TTC549 (cell line): ENCODE measurements around the gene GGPS1.
"Not testable (repeated sequence)": the region's sequence is repeated elsewhere in the genome, so short reads cannot be mapped to it uniquely, and the experiment has no call there.

Experiments
- FAIRE-seq: peaks from 2 replicates; lab custom pipeline; 2012; peaks lifted over from hg19 to GRCh38; lab: Jason Lieb, UNC

GGPS1 gene

GRCh38 chr1:235304549-235305451 is 23.6 kb upstream of the GGPS1 start:
- FAIRE-seq: no peak

GRCh38 chr1:235307158-235308124 is 20.9 kb upstream of the GGPS1 start:
- no peak for FAIRE-seq

DNA sequence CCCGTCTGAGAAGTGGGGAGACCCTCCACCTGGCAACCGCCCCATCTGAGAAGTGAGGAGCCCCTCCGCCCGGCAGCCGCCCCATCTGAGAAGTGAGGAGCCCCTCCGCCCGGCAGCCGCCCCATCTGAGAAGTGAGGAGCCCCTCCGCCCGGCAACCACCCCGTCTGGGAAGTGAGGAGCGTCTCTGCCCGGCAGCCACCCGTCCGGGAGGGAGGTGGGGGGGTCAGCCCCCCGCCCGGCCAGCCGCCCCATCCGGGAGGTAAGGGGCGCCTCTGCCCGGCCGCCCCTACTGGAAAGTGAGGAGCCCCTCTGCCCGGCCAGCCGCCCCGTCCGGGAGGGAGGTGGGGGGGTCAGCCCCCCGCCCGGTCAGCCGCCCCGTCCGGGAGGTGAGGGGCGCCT is 19.2 kb upstream of the GGPS1 start:
- not testable (repeated sequence) for FAIRE-seq

- no peak for FAIRE-seq
Measured at GRCh38 chr1:235313262-235313661, 15.1 kb upstream of the GGPS1 start.

DNA sequence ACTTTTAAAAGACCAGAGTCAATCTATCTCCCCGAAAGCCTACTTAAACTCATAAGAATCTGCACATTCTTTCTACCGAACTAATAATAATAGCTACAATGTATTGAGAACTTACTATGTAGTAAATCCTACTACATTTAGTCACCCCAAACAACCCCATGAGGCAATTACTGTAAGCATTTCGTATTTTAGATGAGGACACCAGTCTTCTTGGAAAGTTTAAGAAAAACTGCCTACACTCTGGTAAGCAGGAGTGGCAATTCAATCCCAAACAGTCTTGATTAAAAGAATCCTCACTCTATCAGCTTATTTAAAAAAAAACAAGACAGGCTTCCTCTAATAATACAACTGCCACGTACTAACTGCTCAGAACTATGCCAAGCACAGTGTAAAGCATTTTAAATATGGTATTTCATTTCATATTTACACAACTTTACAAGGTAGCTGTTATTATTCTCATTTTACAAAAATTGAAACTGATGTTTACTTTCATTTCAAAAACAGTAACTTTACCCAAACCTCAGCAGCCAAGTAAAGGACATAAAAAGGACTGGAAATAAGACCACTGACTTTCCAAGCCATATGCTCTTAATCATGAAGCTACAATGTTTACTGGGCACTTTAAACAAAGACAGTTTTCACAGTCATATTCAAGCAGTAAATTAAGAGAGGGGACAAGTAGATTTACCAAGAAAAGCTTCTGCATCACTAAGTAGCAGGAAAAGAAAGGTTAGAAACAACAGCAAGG is 14.3 kb upstream of the GGPS1 start:
- no peak for FAIRE-seq

GRCh38 chr1:235315173-235315572 is 13.2 kb upstream of the GGPS1 start:
- FAIRE-seq: no peak

- peak; percentile 28 for FAIRE-seq
Measured at GRCh38 chr1:235315735-235316134, 12.6 kb upstream of the GGPS1 start.

DNA sequence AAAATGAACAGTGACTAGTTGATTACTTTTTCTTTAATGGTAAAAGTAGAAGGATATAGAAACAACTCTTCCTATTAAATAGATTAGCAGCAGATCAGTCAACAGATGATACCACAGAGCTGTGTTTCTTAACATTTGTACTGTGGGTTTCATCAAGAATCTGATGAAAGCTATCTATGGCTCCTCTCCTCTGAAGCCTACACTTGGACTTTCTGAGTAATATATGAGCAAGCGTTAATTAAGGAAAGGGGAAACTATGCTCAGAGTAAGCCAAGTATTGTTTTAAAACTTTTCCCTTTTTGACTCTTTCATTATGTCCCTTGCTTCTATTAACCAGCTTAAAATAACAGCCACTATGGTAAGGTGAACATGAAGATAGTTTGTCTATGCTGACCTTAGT is 11.2 kb upstream of the GGPS1 start:
- FAIRE-seq: no peak

GRCh38 chr1:235319255-235319654 is 9.1 kb upstream of the GGPS1 start:
- no peak for FAIRE-seq

- no peak for FAIRE-seq
Measured at GRCh38 chr1:235320521-235321179, 7.7 kb upstream of the GGPS1 start.

DNA sequence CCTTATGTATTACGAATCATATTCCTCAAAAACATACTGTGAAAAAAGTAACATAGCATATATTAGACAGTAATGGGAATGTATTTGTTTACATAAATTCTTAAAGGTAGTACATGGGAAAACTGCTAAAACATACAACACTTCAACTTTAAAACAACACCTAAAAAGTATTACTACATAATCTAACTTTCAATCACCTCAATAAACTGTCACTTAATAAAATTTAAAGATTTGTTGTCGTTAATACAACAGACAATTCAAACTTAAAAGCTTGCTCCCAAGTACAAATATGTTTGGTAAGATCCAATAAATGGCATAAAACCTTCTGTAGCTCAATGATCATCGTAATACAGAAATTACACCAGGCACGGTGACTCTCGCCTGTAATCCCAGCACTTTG is 4.1 kb upstream of the GGPS1 start:
- FAIRE-seq: peak; percentile 52

GRCh38 chr1:235325139-235325538 is 3.2 kb upstream of the GGPS1 start:
- peak; percentile 89 for FAIRE-seq

DNA sequence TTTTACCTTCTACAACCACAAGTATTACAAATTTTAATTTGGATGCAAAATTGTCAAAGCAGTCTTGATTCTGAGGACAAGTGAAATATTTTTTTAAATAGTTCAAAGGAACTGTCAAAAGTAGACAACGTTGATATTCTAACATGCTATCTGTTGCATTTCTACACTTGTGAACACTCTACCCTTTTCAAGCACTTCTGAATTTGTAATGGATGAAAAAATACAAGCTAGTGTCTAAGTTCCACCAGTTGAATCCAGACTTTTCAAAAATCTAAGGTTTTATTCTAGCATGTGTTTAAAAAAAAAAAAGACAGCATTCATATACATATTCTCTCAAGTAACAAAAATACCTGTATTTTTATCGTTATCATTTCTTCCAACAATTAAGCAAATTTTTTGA is 2.5 kb upstream of the GGPS1 start:
- no peak for FAIRE-seq

DNA sequence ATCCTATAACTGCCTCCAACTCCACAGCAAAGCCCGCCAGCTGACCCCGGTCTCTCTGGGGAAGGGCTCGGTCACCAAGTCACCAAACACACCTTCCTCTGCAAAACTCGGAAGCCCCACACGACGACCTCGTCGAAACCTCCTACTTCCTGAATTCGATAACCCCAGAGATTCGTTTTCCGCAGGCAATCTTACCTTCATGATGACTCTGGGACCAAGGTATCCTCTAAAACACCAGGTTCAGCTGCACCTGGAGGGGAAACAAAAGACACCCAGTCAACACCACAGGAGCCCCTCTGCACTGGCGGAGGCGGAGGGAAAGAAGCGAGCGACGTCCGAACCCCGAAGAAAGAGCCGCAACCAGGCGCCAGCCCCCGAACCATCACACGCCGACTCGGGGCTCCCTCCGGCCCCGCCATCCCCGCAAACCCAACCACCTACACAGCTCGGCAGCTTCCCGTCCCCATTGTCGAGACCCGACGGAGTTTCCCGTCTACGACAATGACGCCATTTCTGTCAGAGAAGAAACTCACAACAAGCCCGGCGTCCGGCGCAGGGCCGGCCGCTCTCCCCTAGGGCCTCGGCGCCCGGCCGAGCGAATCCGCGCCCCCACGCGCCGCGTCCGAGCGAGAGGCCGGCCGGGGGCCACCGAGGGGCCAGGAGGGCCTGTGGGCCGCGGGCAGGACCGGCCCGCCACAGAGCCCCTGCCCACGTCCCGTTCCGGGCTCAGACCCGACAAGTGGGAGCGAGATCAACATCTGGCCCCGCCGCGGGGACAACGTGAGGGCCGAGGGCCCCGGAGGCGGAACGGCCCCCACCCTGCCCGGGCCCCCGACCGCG is 1.4 kb upstream of the GGPS1 start:
- FAIRE-seq: no peak

GRCh38 chr1:235327559-235328270 is 655 bp upstream of the GGPS1 start, which contains the start of gene ARID4B:
Gene ARID4B (minus strand): TSS chr1:235328179. CDS start chr1:235326919, 1,260 bp downstream.
- no peak for FAIRE-seq

GRCh38 chr1:235329139-235329902 is 951 bp downstream of the GGPS1 start:
- no peak for FAIRE-seq

DNA sequence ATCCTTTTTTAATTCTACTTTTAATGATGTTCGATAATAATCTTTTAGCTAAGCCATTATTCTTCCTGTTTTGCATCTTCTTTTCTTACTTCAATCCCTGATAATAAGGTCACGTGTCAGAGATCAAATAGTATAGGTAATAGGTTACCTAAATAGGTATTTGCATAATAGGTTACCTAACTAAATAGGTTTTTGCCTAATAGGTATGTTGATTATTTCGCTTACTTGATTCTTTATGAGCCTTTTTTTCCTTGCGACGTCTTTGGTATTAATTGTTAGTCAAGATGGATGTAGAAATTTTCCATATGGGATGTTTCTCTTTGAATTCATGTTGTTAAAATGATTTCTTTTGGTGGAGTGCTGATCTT is 2.5 kb downstream of the GGPS1 start:
- peak; percentile 33 for FAIRE-seq

DNA sequence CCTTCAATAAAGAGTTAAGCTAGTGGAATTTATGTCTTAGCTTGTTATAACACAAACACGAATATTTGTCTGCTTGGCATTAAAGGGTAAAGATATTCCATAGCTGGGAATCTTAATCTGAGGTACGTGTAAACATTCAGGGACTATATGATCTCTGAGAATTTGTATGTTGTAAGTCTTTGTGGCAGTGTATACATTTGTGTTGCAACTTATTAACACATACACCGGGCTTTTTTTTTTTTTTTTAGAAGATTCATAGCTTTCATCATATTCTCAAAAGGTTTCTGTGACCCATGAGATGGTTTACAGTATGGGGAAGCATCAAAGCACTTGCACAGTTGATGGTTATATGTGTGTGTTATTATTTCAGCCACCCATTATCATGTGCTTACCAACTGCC is 3.0 kb downstream of the GGPS1 start:
- FAIRE-seq: no peak

DNA sequence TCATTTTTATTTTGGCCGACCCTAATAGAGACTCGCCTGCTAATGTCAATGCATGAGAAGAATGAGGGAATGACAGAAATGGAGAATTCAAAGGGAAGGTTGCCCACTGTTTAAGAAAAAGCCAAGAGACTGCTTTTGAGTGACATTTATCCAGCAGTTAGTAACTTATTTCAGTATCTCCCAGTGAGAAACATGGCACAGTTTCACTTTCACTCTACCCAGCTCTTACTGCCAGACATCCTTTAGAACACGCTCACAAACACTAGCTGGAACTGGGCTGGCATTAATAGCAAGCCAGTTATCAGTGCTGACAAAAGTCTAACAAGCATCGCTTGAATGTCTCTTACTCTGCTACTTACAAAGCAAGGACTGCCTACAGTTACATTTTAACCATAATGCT is 8.5 kb downstream of the GGPS1 start:
- FAIRE-seq: no peak
